SK-N-SH (cell line): ENCODE data around the gene KRTAP10-2. TPM values are rescaled to one million over a fixed set of nuclear protein-coding genes. Genes with fewer than 3 reads are reported as not detected.

ENCODE experiments used
- CTCF ChIA-PET: fragments of 300-600, 350-600 bp; formaldehyde crosslinking; extraction: SDS; loops from one replicate; lab custom pipeline; 2021; lab: Yijun Ruan, JAX
- POLR2A ChIA-PET: fragments of 350-600 bp; sonication (Branson Sonifier 250); formaldehyde crosslinking; extraction: SDS; loops from one replicate; lab custom pipeline; 2020; ENCODE audit warnings: antibody characterized with exemption, inconsistent platforms; lab: Yijun Ruan, JAX
- DNase-seq: peaks from one replicate; pipeline ENCODE4 v3.0.0; 2012
- H2AFZ ChIP-seq: fragments of 200-600 bp; sonication (generic); 2 replicates; pipeline ENCODE4 v1.8.1; 2016; ENCODE audit warnings: antibody characterized with exemption, mild to moderate bottlenecking, low read depth
- H3F3A ChIP-seq: fragments of 200-600 bp; sonication (generic); replicated peaks from 2 replicates; pipeline ENCODE3; 2016; ENCODE audit warnings: antibody characterized with exemption, mild to moderate bottlenecking; ENCODE audit not compliant: insufficient read depth
- H3K27ac ChIP-seq, 2 experiments: fragments of 200-500 bp in 1 of 2; fragments of 200-600 bp in 1 of 2; sonication (Bioruptor generic) in 1 of 2; sonication (generic), shearing (Covaris generic) in 1 of 2; 2 replicates each; pipeline versions ENCODE4 v1.5.1 to v1.6.1; 2014 to 2016; ENCODE audit warnings: low read depth in 2 of 2, inconsistent platforms in 1 of 2, low read length in 1 of 2, mild to moderate bottlenecking in 1 of 2, mixed read lengths in 1 of 2
- H3K27me3 ChIP-seq: fragments of 200-600 bp; sonication (generic), shearing (Covaris generic); 2 replicates; pipeline ENCODE4 v1.6.1; 2016; ENCODE audit warnings: mixed run types; ENCODE audit not compliant: insufficient read depth
- H3K36me3 ChIP-seq, 2 experiments: fragments of 200-500 bp in 1 of 2; fragments of 200-600 bp in 1 of 2; sonication (Bioruptor generic) in 1 of 2; sonication (generic) in 1 of 2; replicated peaks in 1 of 2; 2 replicates each; pipeline versions ENCODE3 to v1.5.1; 2014 to 2016; ENCODE audit warnings: low read length in 1 of 2, mild to moderate bottlenecking in 1 of 2; ENCODE audit not compliant: insufficient read depth in 2 of 2, control insufficient read depth in 1 of 2
- H3K4me1 ChIP-seq, 2 experiments: fragments of 200-500 bp in 1 of 2; fragments of 200-600 bp in 1 of 2; sonication (Bioruptor generic) in 1 of 2; sonication (generic), shearing (Covaris generic) in 1 of 2; 2 replicates each; pipeline versions ENCODE4 v1.5.1 to v1.6.1; 2014 to 2016; ENCODE audit warnings: low read depth in 1 of 2, low read length in 1 of 2, mixed run types in 1 of 2; ENCODE audit not compliant: insufficient read depth in 2 of 2, control insufficient read depth in 1 of 2
- H3K4me2 ChIP-seq: fragments of 200-600 bp; sonication (generic), shearing (Covaris generic); 2 replicates; pipeline ENCODE4 v1.6.1; 2017; ENCODE audit warnings: mixed run types
- H3K4me3 ChIP-seq, 2 experiments: fragments of 200-500 bp in 1 of 2; fragments of 200-600 bp in 1 of 2; sonication (Bioruptor generic) in 1 of 2; sonication (generic), shearing (Covaris generic) in 1 of 2; 2 replicates each; pipeline versions ENCODE4 v1.5.1 to v1.8.1; 2014 to 2016; ENCODE audit warnings: low read depth in 2 of 2, inconsistent platforms in 1 of 2, low read length in 1 of 2, mild to moderate bottlenecking in 1 of 2, mixed read lengths in 1 of 2, moderate library complexity in 1 of 2
- H3K79me2 ChIP-seq: fragments of 200-600 bp; sonication (generic); 2 replicates; pipeline ENCODE4 v1.8.1; 2017; ENCODE audit warnings: mild to moderate bottlenecking; ENCODE audit not compliant: insufficient read depth
- H3K9ac ChIP-seq: fragments of 200-600 bp; sonication (generic); 2 replicates; pipeline ENCODE4 v1.6.1; 2017; ENCODE audit warnings: mixed run types
- H3K9me2 ChIP-seq: fragments of 200-600 bp; sonication (generic); 2 replicates; pipeline ENCODE4 v1.6.1; 2017; ENCODE audit warnings: mixed run types
- H3K9me3 ChIP-seq: fragments of 200-600 bp; sonication (generic); 2 replicates; pipeline ENCODE4 v1.6.1; 2017; ENCODE audit warnings: mixed run types, mild to moderate bottlenecking, moderate library complexity
- H4K20me1 ChIP-seq: fragments of 200-600 bp; sonication (generic); 2 replicates; pipeline ENCODE4 v1.6.1; 2017; ENCODE audit warnings: mild to moderate bottlenecking, mixed run types; ENCODE audit not compliant: insufficient read depth
- CHD2 ChIP-seq: fragments of 150-350 bp; IDR thresholded peaks from 2 replicates; pipeline ENCODE4 v1.6.1; 2018; ENCODE audit warnings: low read length; ENCODE audit not compliant: partially characterized antibody
- ELF1 ChIP-seq: IDR thresholded peaks from 2 replicates; pipeline ENCODE4 v1.4.0; 2012
- EP300 ChIP-seq, 2 experiments: IDR thresholded peaks; 2 replicates each; pipeline versions ENCODE4 v1.4.0 to v1.6.1; 2012; ENCODE audit warnings: borderline replicate concordance in 1 of 2, low read depth in 1 of 2, low read length in 1 of 2
- FOXJ3 ChIP-seq: sonication (generic); formaldehyde crosslinking; IDR thresholded peaks from 2 replicates; pipeline ENCODE4 v1.5.1; 2020; ENCODE audit warnings: mild to moderate bottlenecking, missing genetic modification reagents
- IRF3 ChIP-seq: fragments of 150-350 bp; IDR thresholded peaks from 2 replicates; pipeline ENCODE4 v1.6.1; 2016; ENCODE audit warnings: mild to moderate bottlenecking, low read depth, low read length
- NFIC ChIP-seq: IDR thresholded peaks from 2 replicates; pipeline ENCODE4 v1.4.0; 2012; ENCODE audit warnings: borderline replicate concordance
- NRF1 ChIP-seq: IDR thresholded peaks from 2 replicates; pipeline ENCODE4 v1.6.1; 2012; ENCODE audit warnings: low read depth, mild to moderate bottlenecking, low read length
- PBX3 ChIP-seq: IDR thresholded peaks from 2 replicates; pipeline ENCODE4; 2012
- RAD21 ChIP-seq: IDR thresholded peaks from 2 replicates; pipeline ENCODE4 v1.6.1; 2012; ENCODE audit warnings: mild to moderate bottlenecking, low read length
- RCOR1 ChIP-seq: fragments of 150-350 bp; IDR thresholded peaks from 2 replicates; pipeline ENCODE4 v1.6.1; 2017; ENCODE audit warnings: antibody characterized with exemption, low read length
- REST ChIP-seq: IDR thresholded peaks from 2 replicates; pipeline ENCODE4 v1.6.1; 2012; ENCODE audit warnings: mild to moderate bottlenecking, low read depth, low read length, moderate library complexity
- RFX5 ChIP-seq: IDR thresholded peaks from 2 replicates; pipeline ENCODE4 v1.6.1; 2012; ENCODE audit warnings: mild to moderate bottlenecking, improper control_type of control experiment, low read length
- RXRA ChIP-seq: IDR thresholded peaks from 2 replicates; pipeline ENCODE4 v1.4.0; 2012; ENCODE audit warnings: low read depth, mild to moderate bottlenecking, borderline replicate concordance
- TAF1 ChIP-seq: IDR thresholded peaks from 2 replicates; pipeline ENCODE4 v1.6.1; 2012; ENCODE audit warnings: low read depth, mild to moderate bottlenecking, low read length, moderate library complexity, borderline replicate concordance
- TEAD4 ChIP-seq: IDR thresholded peaks from 2 replicates; pipeline ENCODE4 v1.4.0; 2012; ENCODE audit warnings: mild to moderate bottlenecking, borderline replicate concordance; ENCODE audit not compliant: insufficient read depth
- USF1 ChIP-seq: IDR thresholded peaks from 2 replicates; pipeline ENCODE4 v1.4.0; 2012; ENCODE audit warnings: low read depth, borderline replicate concordance
- YY1 ChIP-seq: IDR thresholded peaks from 2 replicates; pipeline ENCODE4 v1.4.0; 2012; ENCODE audit warnings: low read depth, mild to moderate bottlenecking
- WGBS: methylation state at CpG from one replicate; pipeline ENCODE4 v1.1.6; 2017; ENCODE audit warnings: low lambda C conversion rate; 5-methylcytosine and 5-hydroxymethylcytosine counted together
- polyA plus RNA-seq, 3 experiments: library from polyadenylated mRNA; depleted of rRNA; stranded (reverse); fragments of >200 nt; gene quantifications; 2 replicates each; pipeline ENCODE4 v1.2.3, GENCODE V29; 2012

KRTAP10-2 gene
- polyA plus RNA-seq, 1 of the 3 experiments (the other 2 are of a cell fraction): not detected

- H4K20me1 ChIP-seq: no peaks in the 10 kb centered on the region
- H3K36me3 ChIP-seq: no peaks in the 10 kb centered on the region
- H3K27me3 ChIP-seq: peaks cover 8% of the 10 kb centered on the region; the same call in 1 of the 2 replicates
- H3F3A ChIP-seq: no peaks in the 10 kb centered on the region
- CTCF ChIA-PET: no interaction called here
- no peak overlapping the region for H3K4me3 ChIP-seq
- TF ChIP-seq ELF1 (no peak), EP300 (IDR thresholded peaks at IDR 0.05; ENCODE audit: borderline replicate concordance in 1 of 2, low read depth in 1 of 2, low read length in 1 of 2) (no peak), RCOR1 (no peak), FOXJ3 (CRISPR knock-in tag) (no peak), USF1 (no peak), TEAD4 (no peak), RXRA (no peak), YY1 (no peak), CHD2 (no peak), NRF1 (no peak), IRF3 (no peak), NFIC (no peak), RAD21 (no peak), TAF1 (no peak), RFX5 (no peak), REST (no peak), PBX3 (no peak)
- TF ChIP-seq, all 33 proteins: peak for 0
- H3K27ac ChIP-seq: no peak overlapping the region
- H3K4me1 ChIP-seq: peaks cover 0 to 2% of the 10 kb centered on the region in 2 experiments; a peak in 1 of 4 replicates
- POLR2A ChIA-PET: no interaction called here
- no peaks in the 10 kb centered on the region for H3K9me3 ChIP-seq
- H3K9me2 ChIP-seq: no peaks in the 10 kb centered on the region
- WGBS: 80% methylated on average over 20 of the region's 20 CpGs
- no peak for DNase-seq
- no peaks in the 10 kb centered on the region for H3K79me2 ChIP-seq
- no peak overlapping the region for H3K4me2 ChIP-seq
- no peak overlapping the region for H2AFZ ChIP-seq
- no peak overlapping the region for H3K9ac ChIP-seq
Observed at GRCh38 chr21:44593598-44594405, 42.5 kb upstream of the KRTAP10-2 start.
